B cell (primary cell): ENCODE measurements around the gene PRDX2. TPM values are rescaled to one million over a fixed set of nuclear protein-coding genes. Genes with fewer than 3 reads are reported as not detected.

Source experiments
- ATAC-seq: fragments of 200-7000 bp; cut with Tn5 transposase; one replicate; pipeline ENCODE4 v1.10.0; 2021; ENCODE audit warnings: low read depth, mild to moderate bottlenecking, moderate number of reproducible peaks, moderate library complexity
- CTCF ChIA-PET: fragments of 350-600 bp; sonication (Branson Sonifier 250); formaldehyde crosslinking; loops from one replicate; lab custom pipeline; 2021; ENCODE audit warnings: antibody characterized with exemption, inconsistent platforms; lab: Charles Lee
- POLR2A ChIA-PET: fragments of 350-600 bp; sonication (Branson Sonifier 250); formaldehyde crosslinking; loops from one replicate; lab custom pipeline; 2021; ENCODE audit warnings: antibody characterized with exemption; lab: Charles Lee
- DNase-seq: peaks from one replicate; pipeline ENCODE4 v3.0.0; 2013
- H2AFZ ChIP-seq: 2 replicates; pipeline ENCODE4 v1.6.1; 2012; ENCODE audit warnings: mild to moderate bottlenecking, low read depth, low read length; ENCODE audit not compliant: insufficient read depth, poor library complexity, severe bottlenecking
- H3K27ac ChIP-seq, 2 donors: 1 replicate in 1 of 2; 2 replicates in 1 of 2; pipeline ENCODE4 v1.5.1; 2012 to 2013; ENCODE audit warnings: low read length in 2 of 2, mild to moderate bottlenecking in 2 of 2, moderate library complexity in 1 of 2
- H3K27me3 ChIP-seq, 4 experiments: fragments of 200-600 bp in 1 of 4; sonication (generic) in 1 of 4; replicated peaks in 1 of 4; 1 replicate in 2 of 4; 2 replicates in 2 of 4; pipeline versions ENCODE4 v1.6.1 to v1.7.0; 2013 to 2016; ENCODE audit warnings: low read length in 3 of 4, mild to moderate bottlenecking in 2 of 4, mixed read lengths in 1 of 4, moderate library complexity in 1 of 4; ENCODE audit not compliant: insufficient read depth in 4 of 4, control insufficient read depth in 3 of 4; ENCODE audit errors: control extremely low read depth in 1 of 4
- H3K36me3 ChIP-seq, 2 experiments: replicated peaks in 1 of 2; 1 replicate in 1 of 2; 2 replicates in 1 of 2; pipeline versions ENCODE4 v1.6.1 to v1.7.1; 2013; ENCODE audit warnings: low read length in 1 of 2; ENCODE audit not compliant: insufficient read depth in 2 of 2, control insufficient read depth in 1 of 2; ENCODE audit errors: control extremely low read depth in 1 of 2, extremely low read depth in 1 of 2
- H3K4me1 ChIP-seq, 2 donors: fragments of 200-600 bp in 1 of 2; sonication (generic) in 1 of 2; 1 replicate in 1 of 2; 2 replicates in 1 of 2; pipeline versions ENCODE4 v1.5.1 to v1.6.1; 2013 to 2017; ENCODE audit warnings: low read length in 2 of 2; ENCODE audit not compliant: control insufficient read depth in 2 of 2, insufficient read depth in 2 of 2
- H3K4me2 ChIP-seq: replicated peaks from 2 replicates; pipeline ENCODE3; 2012; ENCODE audit warnings: mild to moderate bottlenecking, low read depth, low read length; ENCODE audit not compliant: poor library complexity, severe bottlenecking
- H3K4me3 ChIP-seq, 5 experiments: fragments of 200-600 bp in 1 of 5; sonication (generic) in 1 of 5; 1 replicate in 3 of 5; 2 replicates in 2 of 5; pipeline versions ENCODE4 v1.5.1 to v1.7.0; 2011 to 2016; ENCODE audit warnings: low read length in 4 of 5, mild to moderate bottlenecking in 4 of 5, low read depth in 2 of 5, control low read depth in 1 of 5, moderate library complexity in 1 of 5; ENCODE audit not compliant: insufficient read depth in 1 of 5; ENCODE audit errors: control extremely low read depth in 1 of 5, extremely low read depth in 1 of 5
- H3K79me2 ChIP-seq: fragments of 200-600 bp; sonication (generic); one replicate; pipeline ENCODE4 v1.6.0; 2016; ENCODE audit warnings: low read length; ENCODE audit not compliant: control insufficient read depth, insufficient read depth
- H3K9ac ChIP-seq: fragments of 200-600 bp; sonication (generic); 2 replicates; pipeline ENCODE4 v1.6.1; 2017; ENCODE audit warnings: mild to moderate bottlenecking, low read length, moderate library complexity
- H3K9me3 ChIP-seq, 3 donors: one replicate each; pipeline versions ENCODE4 v1.6.1 to v1.7.1; 2013; ENCODE audit warnings: low read length in 2 of 3; ENCODE audit not compliant: control insufficient read depth in 2 of 3, insufficient read depth in 1 of 3; ENCODE audit errors: control extremely low read depth in 1 of 3
- H4K20me1 ChIP-seq: 2 replicates; pipeline ENCODE4 v1.6.0; 2012; ENCODE audit warnings: mild to moderate bottlenecking, low read length; ENCODE audit not compliant: insufficient read depth, control insufficient read depth, poor library complexity, severe bottlenecking
- H3K27ac Mint-ChIP-seq: one replicate; pipeline ENCODE4 v1.8.0; 2021; ENCODE audit warnings: mixed read lengths
- H3K27me3 Mint-ChIP-seq: one replicate; pipeline ENCODE4 v1.8.0; 2021; ENCODE audit warnings: mixed read lengths
- H3K4me1 Mint-ChIP-seq: one replicate; pipeline ENCODE4 v1.8.0; 2021; ENCODE audit warnings: mixed read lengths
- H3K4me3 Mint-ChIP-seq: one replicate; pipeline ENCODE4 v1.8.0; 2021; ENCODE audit warnings: mixed read lengths
- H3K9me3 Mint-ChIP-seq: one replicate; pipeline ENCODE4 v1.8.0; 2022; ENCODE audit warnings: mixed read lengths; ENCODE audit not compliant: insufficient read depth
- EZH2 ChIP-seq: IDR thresholded peaks from 2 replicates; pipeline ENCODE4 v1.6.1; 2012; ENCODE audit warnings: borderline replicate concordance, low read depth, mild to moderate bottlenecking, moderate library complexity, low read length; ENCODE audit not compliant: insufficient read depth, poor library complexity, severe bottlenecking
- WGBS: methylation state at CpG from one replicate; pipeline ENCODE4 v1.1.5; 2013; ENCODE audit warnings: missing lambda C conversion rate; ENCODE audit not compliant: insufficient coverage; 5-methylcytosine and 5-hydroxymethylcytosine counted together
- intact Hi-C: fragments of 100-400 bp; cut with micrococcal nuclease; formaldehyde crosslinking; loops from one replicate; pipeline ENCODE4 v1.10.0; 2022
- polyA plus RNA-seq: library from polyadenylated mRNA; depleted of rRNA; stranded (reverse); fragments of >200 nt; gene quantifications from 2 replicates; pipeline ENCODE4 v1.2.3, GENCODE V29; 2012
- total RNA-seq, 2 donors: library from RNA; stranded (reverse); fragments of 120-200 nt in 1 of 2; gene quantifications; 1 replicate in 1 of 2; 2 replicates in 1 of 2; pipeline versions ENCODE4 v1.2.3 to v1.2.4, GENCODE V29; 2013 to 2022
- TF ChIP-seq, protein P1 (sequence below): fragments of 200-600 bp; IDR thresholded peaks from one replicate; pipeline ENCODE4 v1.8.0; 2022; ENCODE audit warnings: antibody characterized with exemption, mild to moderate bottlenecking

PRDX2 gene
- total and polyA plus RNA-seq, 2 donors (not counting 1 experiment from before 2014, with no cell fraction given): 45.5 to 66.1 TPM

DNA sequence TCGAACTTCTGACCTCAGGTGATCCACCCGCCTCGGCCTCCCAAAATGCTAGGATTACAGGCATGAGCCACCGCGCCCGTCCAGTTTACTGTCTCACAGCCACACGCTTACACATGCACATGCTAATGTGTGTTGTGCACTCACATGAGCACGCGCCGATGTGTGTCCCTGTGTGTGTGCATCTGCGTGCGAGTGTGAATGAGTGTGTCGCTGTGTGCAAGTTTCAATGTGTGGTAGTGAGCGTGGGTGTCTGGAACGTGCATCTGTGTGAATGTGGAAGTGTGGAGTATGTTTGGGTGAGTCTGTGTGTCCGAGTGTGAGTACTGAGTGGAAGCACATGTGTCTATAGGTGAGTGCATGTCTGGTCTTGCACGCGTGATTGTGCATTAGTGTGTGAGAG, 40.9 kb upstream of the PRDX2 start:
- H3K27ac Mint-ChIP-seq: no peak overlapping the region
- no peak for ATAC-seq
- TF ChIP-seq, protein P1, sequence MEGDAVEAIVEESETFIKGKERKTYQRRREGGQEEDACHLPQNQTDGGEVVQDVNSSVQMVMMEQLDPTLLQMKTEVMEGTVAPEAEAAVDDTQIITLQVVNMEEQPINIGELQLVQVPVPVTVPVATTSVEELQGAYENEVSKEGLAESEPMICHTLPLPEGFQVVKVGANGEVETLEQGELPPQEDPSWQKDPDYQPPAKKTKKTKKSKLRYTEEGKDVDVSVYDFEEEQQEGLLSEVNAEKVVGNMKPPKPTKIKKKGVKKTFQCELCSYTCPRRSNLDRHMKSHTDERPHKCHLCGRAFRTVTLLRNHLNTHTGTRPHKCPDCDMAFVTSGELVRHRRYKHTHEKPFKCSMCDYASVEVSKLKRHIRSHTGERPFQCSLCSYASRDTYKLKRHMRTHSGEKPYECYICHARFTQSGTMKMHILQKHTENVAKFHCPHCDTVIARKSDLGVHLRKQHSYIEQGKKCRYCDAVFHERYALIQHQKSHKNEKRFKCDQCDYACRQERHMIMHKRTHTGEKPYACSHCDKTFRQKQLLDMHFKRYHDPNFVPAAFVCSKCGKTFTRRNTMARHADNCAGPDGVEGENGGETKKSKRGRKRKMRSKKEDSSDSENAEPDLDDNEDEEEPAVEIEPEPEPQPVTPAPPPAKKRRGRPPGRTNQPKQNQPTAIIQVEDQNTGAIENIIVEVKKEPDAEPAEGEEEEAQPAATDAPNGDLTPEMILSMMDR: no peak
- TF ChIP-seq EZH2: no peak
- H3K79me2 ChIP-seq: no peaks in the 10 kb centered on the region
- no peak overlapping the region for H3K4me2 ChIP-seq
- peaks cover 33 to 39% of the 10 kb centered on the region in 2 donors for H3K4me1 ChIP-seq
- no peak overlapping the region for H2AFZ ChIP-seq
- CTCF ChIA-PET: no interaction called here
- peaks cover 4 to 87% (median 38%) of the 10 kb centered on the region in 4 experiments for H3K27me3 ChIP-seq
- intact Hi-C loops: no loop called here
- DNase-seq: no peak
- WGBS: 93% methylated on average over 18 of the region's 18 CpGs
- POLR2A ChIA-PET: no interaction called here
- peaks cover 34% of the 10 kb centered on the region for H3K4me1 Mint-ChIP-seq
- no peaks in the 10 kb centered on the region for H3K36me3 ChIP-seq
- H3K27me3 Mint-ChIP-seq: peaks cover 59% of the 10 kb centered on the region
- no peak overlapping the region for H3K9ac ChIP-seq
- H3K9me3 ChIP-seq: peaks cover 0 to 20% (median 0%) of the 10 kb centered on the region in 3 donors
- H4K20me1 ChIP-seq: no peaks in the 10 kb centered on the region
- no peak overlapping the region for H3K27ac ChIP-seq
- H3K4me3 ChIP-seq: no peak overlapping the region
- H3K9me3 Mint-ChIP-seq: no peaks in the 10 kb centered on the region
- no peak overlapping the region for H3K4me3 Mint-ChIP-seq

DNA sequence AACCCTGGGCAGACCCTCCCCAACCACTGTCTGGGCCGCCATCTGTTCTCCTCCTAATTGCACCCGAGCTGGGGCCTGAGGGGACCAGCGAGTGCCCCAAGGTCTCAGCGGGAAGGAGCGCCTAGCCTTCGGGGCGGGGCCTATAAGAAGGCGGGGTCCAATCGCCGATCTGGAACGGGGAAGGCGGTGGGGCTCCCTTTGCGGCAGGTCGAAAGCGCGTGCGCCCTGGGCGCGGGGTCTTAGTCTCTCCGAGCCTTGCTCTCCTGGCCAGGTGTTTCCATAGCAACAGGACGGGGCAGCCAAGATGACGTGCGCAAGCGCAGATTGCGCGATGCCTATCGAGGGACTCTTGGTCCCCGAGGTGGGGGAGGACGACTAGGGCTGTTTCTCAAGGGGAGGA, 39.5 kb upstream of the PRDX2 start:
- Mint-ChIP-seq H3K4me1 (peaks cover 35% of the 10 kb centered on the region), H3K27ac (no peak overlapping the region), H3K9me3 (no peaks in the 10 kb centered on the region), H3K27me3 (peaks cover 67% of the 10 kb centered on the region), H3K4me3 (peak overlapping the region; percentile 52)
- Histone ChIP-seq H3K27me3 (peaks cover 6 to 86% (median 46%) of the 10 kb centered on the region in 4 experiments), H3K4me3 (peak overlapping the region in 1 of 5 experiments; percentile 29), H4K20me1 (no peaks in the 10 kb centered on the region), H2AFZ (peak overlapping the region; percentile 9), H3K36me3 (no peaks in the 10 kb centered on the region), H3K9me3 (peaks cover 0 to 24% (median 0%) of the 10 kb centered on the region in 3 donors), H3K79me2 (no peaks in the 10 kb centered on the region), H3K9ac (peak overlapping the region; percentile 15), H3K4me1 (peaks cover 28 to 36% of the 10 kb centered on the region in 2 donors), H3K4me2 (peak overlapping the region; percentile 69), H3K27ac (no peak overlapping the region)
- CTCF ChIA-PET: interaction anchor here (1.0 kb wide), 1 partner anchor 83 kb away, joined by 3 read pairs; no protein-coding TSS in a partner anchor
- TF ChIP-seq, protein P1: no peak
- no peak for TF ChIP-seq EZH2
- peak; percentile 48 for DNase-seq
- 8% methylated on average over 29 of the region's 29 CpGs for WGBS
- ATAC-seq: no peak
- POLR2A ChIA-PET: interaction anchor here (0.6 to 0.7 kb wide), 2 partner anchors 21 to 160 kb away, joined by 3 to 4 read pairs; no protein-coding TSS in a partner anchor
- intact Hi-C loops: no loop called here
